Naive B cell (primary cell): Measurements from ENCODE around the gene GAMT. TPM values are rescaled to one million over a fixed set of nuclear protein-coding genes. Genes with fewer than 3 reads are reported as not detected.

ENCODE experiments used
- ATAC-seq, 2 donors: fragments of 150-1000 bp; cut with Tn5 transposase; 2 replicates each; pipeline ENCODE4 v1.10.0; 2021; ENCODE audit warnings: low read depth in 2 of 2, mild to moderate bottlenecking in 2 of 2, moderate library complexity in 2 of 2
- DNase-seq: peaks from one replicate; pipeline ENCODE4 v3.0.0; 2022
- H3K27ac Mint-ChIP-seq, 6 donors: one replicate each; pipeline ENCODE4 v1.8.0; 2020 to 2022; ENCODE audit warnings: mild to moderate bottlenecking in 6 of 6, mixed read lengths in 6 of 6, moderate library complexity in 5 of 6, inconsistent platforms in 2 of 6
- H3K27me3 Mint-ChIP-seq, 3 donors: one replicate each; pipeline ENCODE4 v1.8.0; 2021 to 2022; ENCODE audit warnings: mixed read lengths in 3 of 3, mild to moderate bottlenecking in 1 of 3
- H3K36me3 Mint-ChIP-seq, 2 donors: one replicate each; pipeline ENCODE4 v1.8.0; 2020 to 2022; ENCODE audit warnings: mixed read lengths in 2 of 2, inconsistent platforms in 1 of 2, mild to moderate bottlenecking in 1 of 2
- H3K4me1 Mint-ChIP-seq, 3 donors: one replicate each; pipeline ENCODE4 v1.8.0; 2020 to 2022; ENCODE audit warnings: mixed read lengths in 3 of 3, inconsistent platforms in 1 of 3, mild to moderate bottlenecking in 1 of 3, moderate library complexity in 1 of 3
- H3K4me3 Mint-ChIP-seq, 8 donors: one replicate each; pipeline ENCODE4 v1.8.0; 2020 to 2022; ENCODE audit warnings: mild to moderate bottlenecking in 8 of 8, mixed read lengths in 8 of 8, moderate library complexity in 8 of 8, inconsistent platforms in 2 of 8
- H3K9me3 Mint-ChIP-seq, 7 donors: one replicate each; pipeline ENCODE4 v1.8.0; 2020 to 2022; ENCODE audit warnings: mixed read lengths in 7 of 7, mild to moderate bottlenecking in 5 of 7, inconsistent platforms in 2 of 7, moderate library complexity in 1 of 7
- polyA plus RNA-seq, 6 donors: library from polyadenylated mRNA; unstranded; fragments of 300-500 nt; fragmentation: Illumina TruSeq; gene quantifications; one replicate each; pipeline ENCODE4 v1.2.3, GENCODE V29; 2021; ENCODE audit warnings: low read depth in 6 of 6

GAMT gene
- polyA plus RNA-seq, 6 donors from 2014 or later = 14.4 to 24.6 (median 15.7) TPM

- peaks cover 22 to 30% (median 24%) of the 10 kb centered on the region in 3 donors for H3K4me1 Mint-ChIP-seq
- peak; percentile 58 to 65 for ATAC-seq
- DNase-seq = no peak
Observed at GRCh38 chr19:1364070-1364704, 37.2 kb downstream of the GAMT start.

GRCh38 chr19:1363599-1363998 lies 37.7 kb downstream of the GAMT start:
- peaks cover 22 to 30% (median 24%) of the 10 kb centered on the region in 3 donors for H3K4me1 Mint-ChIP-seq
- ATAC-seq (peak; percentile 72 to 84), DNase-seq (no peak)

More at GRCh38 chr19:1364070-1364704, 37.2 kb downstream of the GAMT start:
- H3K27ac Mint-ChIP-seq = peak overlapping the region in 5 of 6 donors; percentile 43 to 85 (median 66)
- H3K27me3 Mint-ChIP-seq = no peaks in the 10 kb centered on the region
- no peaks in the 10 kb centered on the region for H3K9me3 Mint-ChIP-seq
- peak overlapping the region; percentile 49 to 93 (median 80) for H3K4me3 Mint-ChIP-seq
- H3K36me3 Mint-ChIP-seq = peaks cover 0 to 12% of the 10 kb centered on the region in 2 donors

GRCh38 chr19:1362387-1363257 lies 38.7 kb downstream of the GAMT start:
- peak overlapping the region in 5 of 6 donors; percentile 38 to 89 (median 79) for H3K27ac Mint-ChIP-seq
- DNase-seq (no peak), ATAC-seq (no peak)
- peaks cover 11 to 23% of the 10 kb centered on the region in 2 donors for H3K36me3 Mint-ChIP-seq
- H3K27me3 Mint-ChIP-seq = no peaks in the 10 kb centered on the region
- H3K4me1 Mint-ChIP-seq = peaks cover 22 to 30% (median 24%) of the 10 kb centered on the region in 3 donors
- no peaks in the 10 kb centered on the region for H3K9me3 Mint-ChIP-seq
- H3K4me3 Mint-ChIP-seq = peak overlapping the region; percentile 76 to 93 (median 83)

More at GRCh38 chr19:1363599-1363998, 37.7 kb downstream of the GAMT start:
- no peaks in the 10 kb centered on the region for H3K9me3 Mint-ChIP-seq
- H3K36me3 Mint-ChIP-seq = peaks cover 1 to 16% of the 10 kb centered on the region in 2 donors
- no peaks in the 10 kb centered on the region for H3K27me3 Mint-ChIP-seq
- peak overlapping the region in 4 of 6 donors; percentile 39 to 90 (median 84) for H3K27ac Mint-ChIP-seq
- peak overlapping the region; percentile 76 to 93 (median 83) for H3K4me3 Mint-ChIP-seq

- H3K9me3 Mint-ChIP-seq = no peaks in the 10 kb centered on the region
- peaks cover 22 to 30% (median 27%) of the 10 kb centered on the region in 3 donors for H3K4me1 Mint-ChIP-seq
- H3K36me3 Mint-ChIP-seq = peaks cover 12 to 23% of the 10 kb centered on the region in 2 donors
- H3K27ac Mint-ChIP-seq = peak overlapping the region in 1 of 6 donors; percentile 74
- H3K4me3 Mint-ChIP-seq = peak overlapping the region in 1 of 8 donors; percentile 40
- ATAC-seq (no peak), DNase-seq (no peak)
- no peaks in the 10 kb centered on the region for H3K27me3 Mint-ChIP-seq
Observed at GRCh38 chr19:1361601-1362386, 39.5 kb downstream of the GAMT start.

GRCh38 chr19:1360818-1361461 lies 40.4 kb downstream of the GAMT start:
- no peaks in the 10 kb centered on the region for H3K27me3 Mint-ChIP-seq
- DNase-seq (no peak), ATAC-seq (no peak)
- peak overlapping the region in 1 of 8 donors; percentile 51 for H3K4me3 Mint-ChIP-seq
- peaks cover 12 to 23% of the 10 kb centered on the region in 2 donors for H3K36me3 Mint-ChIP-seq
- peaks cover 23 to 35% (median 31%) of the 10 kb centered on the region in 3 donors for H3K4me1 Mint-ChIP-seq
- H3K9me3 Mint-ChIP-seq = no peaks in the 10 kb centered on the region
- H3K27ac Mint-ChIP-seq = no peak overlapping the region

GRCh38 chr19:1360126-1360817 lies 41.1 kb downstream of the GAMT start:
- H3K4me1 Mint-ChIP-seq = peaks cover 30 to 42% (median 37%) of the 10 kb centered on the region in 3 donors
- peak overlapping the region in 2 of 6 donors; percentile 68 to 91 for H3K27ac Mint-ChIP-seq

GRCh38 chr19:1357531-1358109 lies 43.7 kb downstream of the GAMT start:
- Mint-ChIP-seq H3K9me3 (no peaks in the 10 kb centered on the region), H3K36me3 (peaks cover 12 to 23% of the 10 kb centered on the region in 2 donors), H3K4me1 (peaks cover 18 to 23% (median 19%) of the 10 kb centered on the region in 3 donors), H3K27ac (peak overlapping the region in 1 of 6 donors; percentile 62), H3K27me3 (no peaks in the 10 kb centered on the region), H3K4me3 (peak overlapping the region in 3 of 8 donors; percentile 5 to 87 (median 73))
- ATAC-seq (no peak), DNase-seq (no peak)

More at GRCh38 chr19:1360126-1360817, 41.1 kb downstream of the GAMT start:
- H3K4me3 Mint-ChIP-seq = no peak overlapping the region
- peaks cover 12 to 23% of the 10 kb centered on the region in 2 donors for H3K36me3 Mint-ChIP-seq
- DNase-seq (no peak), ATAC-seq (no peak)
- no peaks in the 10 kb centered on the region for H3K9me3 Mint-ChIP-seq
- no peaks in the 10 kb centered on the region for H3K27me3 Mint-ChIP-seq

GRCh38 chr19:1356508-1356865 lies 44.9 kb downstream of the GAMT start:
- Mint-ChIP-seq H3K36me3 (peaks cover 12 to 23% of the 10 kb centered on the region in 2 donors), H3K9me3 (no peaks in the 10 kb centered on the region), H3K4me3 (peak overlapping the region in 6 of 8 donors; percentile 86 to 96 (median 88)), H3K27ac (peak overlapping the region in 1 of 6 donors; percentile 26), H3K27me3 (no peaks in the 10 kb centered on the region), H3K4me1 (peaks cover 13 to 16% (median 14%) of the 10 kb centered on the region in 3 donors)
- ATAC-seq (no peak), DNase-seq (no peak)

- peaks cover 12 to 23% of the 10 kb centered on the region in 2 donors for H3K36me3 Mint-ChIP-seq
- H3K4me3 Mint-ChIP-seq = peak overlapping the region; percentile 86 to 96 (median 90)
- H3K4me1 Mint-ChIP-seq = peaks cover 13 to 16% (median 14%) of the 10 kb centered on the region in 3 donors
- no peaks in the 10 kb centered on the region for H3K9me3 Mint-ChIP-seq
- ATAC-seq (no peak), DNase-seq (no peak)
- no peaks in the 10 kb centered on the region for H3K27me3 Mint-ChIP-seq
- H3K27ac Mint-ChIP-seq = peak overlapping the region in 5 of 6 donors; percentile 12 to 88 (median 86)
Observed at GRCh38 chr19:1355568-1356507, 45.5 kb downstream of the GAMT start.

- ATAC-seq (peak; percentile 62 to 66), DNase-seq (no peak)
- H3K4me3 Mint-ChIP-seq = peak overlapping the region; percentile 86 to 96 (median 90)
- peaks cover 13 to 16% (median 14%) of the 10 kb centered on the region in 3 donors for H3K4me1 Mint-ChIP-seq
- peak overlapping the region in 3 of 6 donors; percentile 86 to 88 (median 86) for H3K27ac Mint-ChIP-seq
- H3K36me3 Mint-ChIP-seq = peaks cover 12 to 19% of the 10 kb centered on the region in 2 donors
- H3K9me3 Mint-ChIP-seq = no peaks in the 10 kb centered on the region
- no peaks in the 10 kb centered on the region for H3K27me3 Mint-ChIP-seq
Observed at GRCh38 chr19:1354970-1355567, 46.3 kb downstream of the GAMT start.
